GM19467 (cell line): ENCODE results near the gene ZSWIM2.
"Not testable (repeated sequence)": the region's sequence is repeated elsewhere in the genome, so short reads cannot be mapped to it uniquely, and the experiment has no call there.

Source experiments
- ATAC-seq: cut with Tn5 transposase; IDR thresholded peaks from one replicate; pipeline ENCODE4 v1.9.1; 2021; ENCODE audit warnings: mild to moderate bottlenecking, moderate library complexity; ENCODE audit not compliant: unreplicated experiment

Gene ZSWIM2

GRCh38 chr2:186842373-186842772, 6.6 kb downstream of the ZSWIM2 start:
- no peak for ATAC-seq

GRCh38 chr2:186841940-186842339, 7.0 kb downstream of the ZSWIM2 start:
- no peak for ATAC-seq

- no peak for ATAC-seq
These were observed 13.3 kb downstream of the ZSWIM2 start for GRCh38 chr2:186835628-186836027.

- no peak for ATAC-seq
These were observed 21.0 kb downstream of the ZSWIM2 start for GRCh38 chr2:186827862-186828492.

- ATAC-seq: no peak
These were observed 21.6 kb downstream of the ZSWIM2 start for GRCh38 chr2:186827411-186827810.

- no peak for ATAC-seq
These were observed 26.6 kb downstream of the ZSWIM2 start for GRCh38 chr2:186822323-186822722.

GRCh38 chr2:186820303-186820702, 28.7 kb downstream of the ZSWIM2 start:
- no peak for ATAC-seq

- not testable (repeated sequence) for ATAC-seq
These were observed 37.2 kb downstream of the ZSWIM2 start for GRCh38 chr2:186811760-186812159.

GRCh38 chr2:186806591-186806990, 42.4 kb downstream of the ZSWIM2 start:
- ATAC-seq: no peak

GRCh38 chr2:186798604-186799003, 50.4 kb downstream of the ZSWIM2 start:
- ATAC-seq: not testable (repeated sequence)

- no peak for ATAC-seq
These were observed 64.0 kb downstream of the ZSWIM2 start for GRCh38 chr2:186784930-186785329.

- no peak for ATAC-seq
These were observed 65.7 kb downstream of the ZSWIM2 start for GRCh38 chr2:186783254-186783653.

- ATAC-seq: no peak
These were observed 68.2 kb downstream of the ZSWIM2 start for GRCh38 chr2:186780701-186781316.
